ENCODE results near the gene HSF5.
A peak's percentile ranks its signal among the peaks of the same experiment; 100 is the strongest.
"Not testable (repeated sequence)": the region's sequence is repeated elsewhere in the genome, so short reads cannot be mapped to it uniquely, and the experiment has no call there.

HSF5 gene

GRCh38 chr17:58516644-58517377 lies 28.6 kb upstream of the HSF5 start:
- no peak for DNase-seq (ENCODE audit: low read depth)

DNA sequence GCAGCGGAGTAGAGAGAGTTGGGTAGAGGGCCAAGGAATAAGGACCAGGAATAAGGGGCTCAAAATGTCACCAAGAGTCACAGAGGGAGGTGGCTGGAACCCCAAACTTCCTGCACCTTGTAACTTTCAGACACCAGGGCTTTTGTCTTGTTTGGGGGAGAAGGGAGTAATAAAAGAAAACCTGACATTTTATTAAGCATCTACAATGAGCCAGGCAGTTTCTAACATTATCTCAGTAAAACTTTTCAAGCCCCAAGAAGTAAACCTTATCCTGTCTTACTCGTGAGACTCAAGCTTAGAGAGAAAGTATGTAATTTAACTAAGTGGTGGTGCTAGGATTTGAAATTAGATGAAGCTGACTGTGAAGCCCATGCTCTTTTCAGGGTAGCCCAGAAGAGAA lies 27.1 kb upstream of the HSF5 start:
- no peak for DNase-seq (ENCODE audit: low read depth)

GRCh38 chr17:58514770-58515157 lies 26.6 kb upstream of the HSF5 start:
- DNase-seq (ENCODE audit: low read depth): no peak

- peak; percentile 38 for DNase-seq (ENCODE audit: low read depth)
Measured at GRCh38 chr17:58513965-58514769, 26.0 kb upstream of the HSF5 start, which contains the start of gene MTMR4. MTMR4 (minus strand) TSS chr17:58514638; CDS start chr17:58514407, 231 bp downstream.

DNA sequence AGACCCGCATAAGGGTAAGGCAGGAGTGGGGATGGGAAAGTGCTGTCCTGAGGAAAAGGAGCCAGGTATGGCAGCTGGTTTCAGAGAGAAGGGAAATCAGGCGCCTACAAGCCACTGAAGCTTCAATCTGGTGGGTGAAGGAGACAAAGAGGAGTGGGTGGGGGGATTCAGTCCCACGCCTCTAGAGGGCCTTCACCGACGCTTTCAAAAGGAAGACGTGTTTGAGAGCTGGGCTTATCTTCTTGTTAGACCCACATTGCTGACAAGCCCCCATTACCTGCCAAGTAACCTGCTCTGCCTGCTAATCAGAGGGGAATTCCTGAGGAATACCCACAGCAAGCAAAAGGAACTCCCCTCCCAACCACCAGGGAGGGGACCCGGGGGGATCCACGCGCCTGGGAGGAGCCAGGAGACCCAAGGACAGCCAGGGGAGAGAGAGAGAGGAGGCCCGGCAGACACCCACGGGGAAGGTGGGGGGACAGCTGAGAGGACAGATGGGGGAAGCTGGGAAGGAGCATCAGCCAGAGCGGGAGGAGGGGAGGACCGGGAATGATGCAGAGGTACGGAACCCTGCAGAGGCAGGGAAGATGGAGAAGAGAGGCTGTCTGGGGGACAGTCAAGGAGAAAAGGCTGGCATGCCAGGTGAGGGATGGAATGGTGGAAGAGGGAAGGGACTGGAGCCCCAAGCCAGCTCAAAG lies 25.2 kb upstream of the HSF5 start:
- no peak for DNase-seq (ENCODE audit: low read depth)

DNA sequence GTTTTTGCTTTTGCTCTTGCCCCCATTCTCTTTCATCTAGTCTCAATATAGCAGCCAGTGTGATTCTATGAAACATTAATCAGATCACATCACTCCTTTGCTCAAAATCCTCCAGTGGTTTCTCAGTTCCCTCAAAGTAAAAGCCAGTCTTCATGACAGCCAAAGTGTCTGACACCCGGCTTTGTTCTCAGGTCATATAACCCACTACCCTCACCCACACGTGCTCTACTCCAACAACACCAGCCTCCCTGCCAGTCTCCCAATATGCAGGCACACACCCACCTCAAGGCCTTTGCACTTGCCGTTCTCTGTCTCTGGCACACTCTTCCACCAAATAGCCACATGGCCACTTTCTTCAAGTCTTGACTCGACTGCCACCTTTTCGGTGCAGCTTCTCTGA lies 21.9 kb upstream of the HSF5 start:
- DNase-seq (ENCODE audit: low read depth): no peak

DNA sequence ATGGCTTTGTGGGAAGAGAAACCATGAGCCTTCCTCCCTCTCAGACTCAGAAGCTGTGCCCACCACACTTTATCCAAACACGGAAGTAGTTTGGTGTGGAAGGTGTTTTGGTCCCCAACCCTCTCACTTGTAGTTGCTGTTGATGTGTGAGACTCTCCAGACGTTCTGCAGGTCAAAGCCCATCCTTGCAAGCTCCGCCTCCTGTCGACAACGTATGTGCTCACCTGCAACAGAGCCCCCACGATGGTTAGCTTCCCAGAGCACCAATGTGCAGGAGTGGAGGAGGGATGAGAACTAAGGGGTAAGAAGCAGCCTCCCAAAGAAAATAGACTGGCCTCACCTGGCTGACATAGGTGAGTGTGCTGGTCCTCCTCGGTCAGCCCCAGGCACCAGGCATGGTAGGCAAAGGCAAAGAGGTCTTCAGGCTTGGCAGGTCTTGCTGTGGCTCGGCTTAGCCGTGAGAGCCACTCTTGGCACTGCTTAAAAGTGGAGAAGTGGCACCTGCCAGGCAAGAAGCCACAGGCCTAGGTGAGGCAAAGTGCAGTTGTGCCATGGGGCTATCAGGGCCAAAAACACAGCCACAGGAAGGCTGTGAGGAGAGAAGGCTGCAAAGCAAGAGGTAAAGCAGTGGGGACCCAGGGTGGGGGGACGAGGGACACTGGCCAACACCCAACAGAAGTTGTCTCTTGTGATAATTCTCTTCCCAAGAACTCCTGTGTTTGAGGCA lies 20.3 kb upstream of the HSF5 start:
- no peak for DNase-seq (ENCODE audit: low read depth)

DNA sequence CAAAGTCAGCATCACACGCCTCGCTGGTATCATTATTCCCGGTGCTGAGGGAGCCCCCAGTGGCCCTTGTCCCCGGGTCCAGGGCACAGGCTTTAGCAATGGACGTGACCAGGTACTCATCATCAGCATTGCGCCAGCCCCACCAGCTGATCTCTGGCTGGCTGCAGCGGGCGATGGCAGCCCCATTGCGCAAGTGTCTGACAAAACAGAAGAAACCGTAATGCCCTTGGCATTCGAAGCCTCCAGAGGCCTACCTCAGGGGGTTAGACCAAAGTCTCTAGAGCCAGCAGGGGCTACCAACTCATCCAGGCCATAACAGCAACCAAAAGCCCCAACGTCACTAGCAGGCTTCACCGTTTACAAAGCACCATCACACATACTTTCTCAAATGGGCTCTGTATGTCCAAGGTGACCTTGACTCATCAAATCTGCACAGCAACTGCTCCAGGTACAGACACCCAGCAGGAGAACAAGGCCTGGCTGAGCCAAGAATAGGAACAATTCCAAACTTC lies 19.0 kb upstream of the HSF5 start:
- DNase-seq (ENCODE audit: low read depth): no peak

GRCh38 chr17:58506354-58507080 lies 18.3 kb upstream of the HSF5 start:
- DNase-seq (ENCODE audit: low read depth): no peak

- DNase-seq (ENCODE audit: low read depth): no peak
Measured at GRCh38 chr17:58504826-58505351, 16.7 kb upstream of the HSF5 start.

DNA sequence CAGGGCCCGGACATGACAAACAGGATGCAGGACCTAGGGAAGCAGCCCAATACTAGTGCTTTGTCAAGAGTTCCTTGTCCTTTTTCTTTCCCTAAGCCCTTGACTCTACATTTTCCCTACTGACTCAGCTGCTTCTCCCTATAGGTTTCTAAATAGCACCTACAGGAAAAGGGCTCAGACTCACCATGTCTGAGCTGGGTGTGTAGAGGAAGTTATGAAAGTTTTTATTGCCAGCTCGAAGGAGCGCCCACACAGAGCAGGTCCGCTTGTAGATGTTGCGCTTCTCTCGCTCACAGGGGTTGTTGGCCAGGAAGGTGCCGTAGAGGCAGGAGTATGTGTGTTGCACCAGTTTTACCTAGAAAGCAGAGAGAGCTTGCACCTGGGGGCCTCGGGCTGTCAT lies 15.7 kb upstream of the HSF5 start:
- no peak for DNase-seq (ENCODE audit: low read depth)

- DNase-seq (ENCODE audit: low read depth): not testable (repeated sequence)
Measured at GRCh38 chr17:58503134-58503533, 14.9 kb upstream of the HSF5 start.

GRCh38 chr17:58501451-58501850 lies 13.2 kb upstream of the HSF5 start:
- DNase-seq (ENCODE audit: low read depth): no peak

GRCh38 chr17:58498177-58498828 lies 10.1 kb upstream of the HSF5 start:
- DNase-seq (ENCODE audit: low read depth): no peak

DNA sequence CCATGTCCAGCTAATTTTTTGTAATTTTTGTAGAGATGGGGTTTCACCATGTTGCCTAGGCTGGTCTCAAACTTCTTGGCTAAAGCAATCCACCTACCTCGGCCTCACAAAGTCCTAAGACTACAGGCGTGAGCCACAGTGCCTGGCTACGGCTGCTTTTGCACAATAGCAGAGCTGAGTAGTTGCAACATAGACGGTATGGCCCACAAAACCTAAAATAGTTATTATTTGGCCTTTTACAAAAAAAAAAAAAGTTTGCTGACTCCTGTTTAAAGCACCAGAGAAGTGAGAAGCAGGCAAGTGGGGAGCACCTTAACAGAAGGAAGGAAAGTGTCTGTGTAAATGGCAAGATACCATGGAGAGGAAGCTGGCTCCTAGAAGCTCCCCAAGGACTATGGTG lies 5.3 kb upstream of the HSF5 start:
- no peak for DNase-seq (ENCODE audit: low read depth)

DNA sequence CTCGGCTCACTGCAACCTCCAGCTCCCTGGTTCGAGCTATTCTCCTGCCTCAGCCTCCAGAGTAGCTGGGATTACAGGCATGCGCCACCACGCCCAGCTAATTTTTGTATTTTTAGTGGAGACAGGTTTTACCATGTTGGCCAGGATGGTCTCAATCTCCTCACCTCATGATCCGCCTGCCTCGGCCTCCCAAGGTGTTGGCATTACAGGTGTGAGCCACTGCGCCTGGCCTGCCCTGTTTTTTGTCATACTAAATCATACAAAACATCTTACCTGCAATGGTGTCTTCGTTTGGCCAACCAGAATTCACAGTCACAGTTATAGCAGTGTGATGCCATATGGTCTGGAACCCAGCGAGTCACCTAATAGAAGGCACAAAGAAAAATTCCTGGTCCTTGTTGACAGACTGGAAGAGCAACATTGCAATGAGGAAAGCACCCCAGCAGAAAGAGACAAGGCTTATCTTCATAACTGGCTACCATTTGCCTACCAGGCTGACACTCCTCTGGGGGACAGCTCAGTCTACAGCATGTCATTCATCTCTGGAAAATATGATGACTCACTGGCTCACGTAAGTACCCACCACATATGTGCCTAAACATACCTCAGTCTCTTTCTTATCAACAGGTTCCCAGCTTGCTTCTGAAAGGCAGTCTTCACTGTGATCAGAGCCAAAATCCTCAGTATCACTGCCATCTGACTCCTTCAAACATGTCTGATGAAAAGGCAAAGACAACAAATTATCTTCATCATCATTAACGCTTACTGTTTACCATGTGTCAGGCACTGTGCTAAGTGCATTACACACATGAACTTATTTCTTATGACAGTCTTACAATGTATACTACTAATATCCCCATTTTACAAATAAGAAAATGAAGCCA lies 4.3 kb upstream of the HSF5 start:
- no peak for DNase-seq (ENCODE audit: low read depth)

DNA sequence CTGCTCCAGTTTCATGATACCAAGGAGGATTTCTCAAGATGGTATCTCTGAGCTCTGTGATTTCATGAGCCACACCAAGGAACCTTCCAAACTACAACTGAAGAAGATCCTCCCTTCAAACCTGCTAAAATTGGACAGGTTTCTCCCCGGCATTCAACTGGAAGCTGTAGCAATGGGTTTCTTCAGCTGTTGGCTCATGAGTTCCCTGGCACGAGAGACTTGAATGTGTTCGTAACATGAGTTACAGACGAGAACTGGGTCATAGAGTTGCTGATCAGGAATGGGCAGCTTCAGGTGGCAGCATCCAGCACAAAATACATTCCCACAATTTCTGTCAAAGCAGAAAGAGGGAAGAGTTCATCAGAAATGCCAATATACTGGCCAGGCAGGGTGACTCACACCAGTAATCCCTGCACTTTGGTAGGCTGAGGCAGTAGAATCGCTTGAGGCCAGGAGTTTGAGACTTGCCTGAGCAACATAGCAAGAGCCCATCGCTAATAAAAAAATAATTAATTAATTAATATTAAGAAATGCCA lies 3.4 kb upstream of the HSF5 start:
- no peak for DNase-seq (ENCODE audit: low read depth)

GRCh38 chr17:58488428-58488890 lies 251 bp upstream of the HSF5 start:
- no peak for DNase-seq (ENCODE audit: low read depth)

- DNase-seq (ENCODE audit: low read depth): no peak
Measured at GRCh38 chr17:58484600-58484999, 3.6 kb downstream of the HSF5 start.
